ENCODE data around the gene PDCL2.
"Not testable (repeated sequence)": the region's sequence is repeated elsewhere in the genome, so short reads cannot be mapped to it uniquely, and the experiment has no call there.

Gene PDCL2

GRCh38 chr4:55582773-55583172 is 9.3 kb downstream of the PDCL2 start:
- not testable (repeated sequence) for DNase-seq

DNA sequence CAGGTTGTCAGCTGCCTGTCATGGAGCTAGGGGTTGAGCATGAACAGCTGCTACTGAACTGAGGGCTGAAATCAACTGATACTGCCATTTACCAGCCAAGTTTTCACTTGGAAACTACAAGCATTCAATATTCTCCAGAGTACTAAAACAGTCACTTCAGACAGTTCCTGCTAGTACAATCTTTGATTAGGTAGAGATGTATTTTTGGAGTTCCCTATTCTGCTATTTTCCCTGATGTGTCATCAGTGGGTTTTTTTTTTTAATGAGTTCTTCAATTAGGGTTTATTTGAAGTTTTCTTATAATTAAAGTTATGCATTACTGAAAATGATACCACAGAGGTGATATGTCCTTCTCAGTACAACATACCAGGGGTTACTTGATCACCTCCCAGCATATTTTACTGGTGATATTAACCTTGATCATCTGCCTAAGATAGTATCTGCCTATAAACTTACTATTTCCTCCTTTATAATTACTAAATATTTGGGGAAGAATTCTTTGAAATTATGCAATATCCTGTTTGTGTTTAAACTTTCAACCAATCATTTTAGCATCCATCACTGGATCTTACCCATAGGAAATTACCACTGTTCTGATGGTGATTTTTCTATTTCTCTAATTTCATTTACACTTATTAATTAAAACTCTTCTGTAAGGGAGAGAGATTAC is 13.6 kb downstream of the PDCL2 start:
- DNase-seq: no peak

DNA sequence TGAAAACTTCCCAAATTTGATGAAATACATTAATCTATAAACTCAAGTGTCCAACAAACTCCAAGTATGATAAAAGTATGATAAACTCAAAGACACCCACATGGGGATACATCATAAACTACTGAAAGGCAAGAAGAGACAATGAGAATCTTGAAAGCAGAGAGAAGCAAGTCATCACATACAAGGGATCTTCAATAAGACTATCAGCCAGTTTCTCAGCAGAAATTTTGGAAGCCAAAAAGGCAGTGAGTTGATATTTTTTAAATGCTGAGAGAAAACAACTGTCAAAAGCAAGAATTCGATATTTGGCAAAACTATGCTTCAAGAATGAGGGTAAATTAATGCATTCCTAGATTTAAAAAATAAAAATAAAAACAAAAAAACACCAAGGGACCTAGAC is 16.5 kb downstream of the PDCL2 start:
- no peak for DNase-seq

GRCh38 chr4:55574252-55574651 is 17.8 kb downstream of the PDCL2 start:
- DNase-seq: no peak

- no peak for DNase-seq
Observed at GRCh38 chr4:55571806-55572205, 20.2 kb downstream of the PDCL2 start.

- DNase-seq: no peak
Observed at GRCh38 chr4:55568905-55569504, 23.0 kb downstream of the PDCL2 start.

- DNase-seq: no peak
Observed at GRCh38 chr4:55561889-55562288, 30.2 kb downstream of the PDCL2 start.

- no peak for DNase-seq
Observed at GRCh38 chr4:55560096-55560495, 31.9 kb downstream of the PDCL2 start.

DNA sequence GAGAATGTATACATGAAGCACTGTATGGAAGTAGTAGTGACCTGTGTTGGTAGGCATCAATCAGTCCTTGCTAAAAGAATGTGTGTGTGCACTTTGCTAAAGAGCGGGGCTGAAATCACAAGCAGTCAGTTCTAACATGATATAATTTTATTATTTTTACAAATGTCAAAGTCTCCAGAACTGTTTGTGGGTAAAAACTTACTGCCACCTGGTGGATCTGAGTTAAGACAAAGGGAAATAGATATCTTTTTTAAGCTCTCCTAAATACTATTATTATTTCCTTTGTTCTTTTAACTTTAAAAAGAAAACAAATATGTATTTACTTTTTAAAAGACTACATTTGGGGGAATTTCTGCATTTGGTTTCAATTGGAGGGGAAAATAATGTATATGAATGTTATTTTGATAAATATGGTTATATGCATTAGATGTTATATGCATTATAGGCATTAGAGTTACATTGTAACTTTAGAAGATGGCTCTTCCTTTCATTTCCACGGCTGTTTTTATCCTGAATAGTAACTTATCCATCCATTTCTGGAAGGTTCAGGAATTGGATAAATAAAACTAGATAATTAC is 37.5 kb downstream of the PDCL2 start:
- DNase-seq: no peak

DNA sequence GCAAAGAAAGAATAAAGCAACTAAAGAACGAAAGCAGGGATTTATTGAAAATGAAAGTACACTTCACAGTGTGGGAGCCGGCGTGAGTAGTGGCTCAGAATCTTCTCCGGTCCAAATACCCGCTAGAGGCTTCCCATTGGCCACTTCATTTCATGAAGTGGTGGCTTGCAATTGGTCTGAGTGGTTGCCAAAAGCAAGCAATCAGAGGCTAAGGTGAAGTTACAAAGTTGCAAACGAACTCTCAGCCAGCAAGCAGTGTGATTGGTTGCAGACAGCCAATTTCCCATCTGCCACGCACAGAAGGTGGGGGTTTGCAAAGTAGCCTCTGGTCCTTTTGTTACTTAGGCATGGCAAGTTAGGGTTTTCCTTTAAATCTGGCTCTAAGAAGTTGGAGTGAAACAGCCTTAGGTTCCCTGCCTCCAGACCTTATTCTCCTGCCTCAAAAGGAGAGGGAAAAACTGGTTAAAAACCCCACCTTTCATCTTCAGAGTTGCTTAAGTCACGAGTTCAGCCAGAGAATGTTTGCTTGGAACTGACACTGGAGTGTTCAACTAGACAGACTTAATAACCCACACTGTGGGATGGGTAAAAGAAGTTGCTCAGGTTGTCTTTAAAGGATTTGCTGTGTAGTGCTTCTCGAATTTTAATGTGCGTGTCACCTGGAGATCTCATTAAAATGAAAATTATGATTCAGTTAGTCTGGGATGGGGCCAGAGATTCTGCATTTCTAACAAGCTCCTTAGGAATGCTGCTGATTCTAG is 38.4 kb downstream of the PDCL2 start:
- peak; percentile 33 for DNase-seq

DNA sequence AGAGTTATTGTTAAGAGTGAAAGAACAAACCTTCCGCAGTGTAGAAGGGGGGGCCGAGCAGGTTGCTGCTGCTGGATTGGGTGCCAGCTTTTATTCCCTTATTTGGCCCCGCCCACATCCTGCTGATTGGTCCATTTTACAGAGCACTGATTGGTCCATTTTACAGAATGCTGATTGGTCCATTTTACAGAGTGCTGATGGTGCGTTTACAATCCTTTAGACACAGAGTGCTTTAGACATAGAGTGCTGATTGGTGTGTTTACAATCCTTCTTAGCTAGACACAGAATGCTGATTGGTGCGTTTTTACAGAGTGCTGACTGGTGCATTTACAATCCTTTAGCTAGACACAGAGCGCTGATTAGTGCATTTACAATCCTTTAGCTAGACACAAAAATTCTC is 40.1 kb downstream of the PDCL2 start:
- DNase-seq: not testable (repeated sequence)

GRCh38 chr4:55549888-55550287 is 42.2 kb downstream of the PDCL2 start:
- DNase-seq: no peak

- DNase-seq: no peak
Observed at GRCh38 chr4:55547918-55548317, 44.1 kb downstream of the PDCL2 start.

DNA sequence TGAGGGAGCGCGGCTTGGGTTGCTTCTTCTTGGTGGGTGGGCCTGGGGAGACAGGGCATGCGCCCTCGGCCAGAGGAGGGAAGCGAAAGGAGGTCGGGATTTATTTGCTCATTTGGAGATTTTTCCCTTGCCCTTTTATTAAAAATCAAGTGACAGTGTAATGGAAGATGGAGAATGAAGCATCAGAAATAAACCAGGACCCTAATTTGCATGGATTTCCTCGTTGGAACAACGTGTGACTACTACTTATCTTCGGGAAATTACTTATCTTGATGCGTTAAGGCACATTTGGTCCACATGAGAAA is 44.6 kb downstream of the PDCL2 start:
- DNase-seq: no peak

DNA sequence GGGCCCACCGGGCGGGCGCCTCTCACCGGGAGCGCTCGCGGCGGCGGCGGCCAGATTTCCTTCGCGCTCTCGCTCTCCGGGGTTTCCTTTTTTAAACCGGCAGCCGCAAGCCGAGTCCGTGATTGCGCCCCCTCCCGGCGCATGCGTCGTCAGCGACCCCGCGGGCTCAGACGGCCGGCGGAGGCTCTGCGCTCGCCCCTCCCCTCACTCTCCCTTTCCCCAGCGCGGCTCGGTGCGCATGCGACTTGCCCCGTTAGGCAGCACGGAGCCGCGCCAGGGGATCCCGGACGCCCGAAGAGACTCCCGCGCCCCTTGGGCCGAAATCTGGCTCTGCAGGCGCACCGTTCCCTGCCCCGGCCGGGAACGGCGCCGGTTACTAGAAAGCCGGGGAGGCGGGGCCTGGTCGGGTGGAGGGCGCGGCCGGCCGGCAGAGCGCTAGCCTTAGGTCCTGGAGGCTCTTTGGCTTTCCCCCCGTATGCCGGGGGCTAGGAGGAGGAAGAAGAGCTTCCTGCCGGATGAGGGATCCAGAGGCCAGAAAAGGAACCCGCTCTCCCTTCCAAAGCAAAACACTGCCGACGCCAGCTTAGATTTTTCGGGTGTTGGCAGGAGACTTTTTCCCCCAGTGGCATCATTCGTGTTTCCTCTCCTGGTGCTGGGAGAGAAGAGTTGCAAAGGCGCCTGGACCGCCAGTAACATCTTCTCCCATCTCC is 45.1 kb downstream of the PDCL2 start, which contains the start of gene CLOCK:
CLOCK (minus strand) TSS at position 154 of the 710 bp plus-strand sequence. CDS start 64,124 bp downstream, outside the sequence.
- peak; percentile 92 for DNase-seq

GRCh38 chr4:55546506-55546755 is 45.6 kb downstream of the PDCL2 start:
- no peak for DNase-seq

DNA sequence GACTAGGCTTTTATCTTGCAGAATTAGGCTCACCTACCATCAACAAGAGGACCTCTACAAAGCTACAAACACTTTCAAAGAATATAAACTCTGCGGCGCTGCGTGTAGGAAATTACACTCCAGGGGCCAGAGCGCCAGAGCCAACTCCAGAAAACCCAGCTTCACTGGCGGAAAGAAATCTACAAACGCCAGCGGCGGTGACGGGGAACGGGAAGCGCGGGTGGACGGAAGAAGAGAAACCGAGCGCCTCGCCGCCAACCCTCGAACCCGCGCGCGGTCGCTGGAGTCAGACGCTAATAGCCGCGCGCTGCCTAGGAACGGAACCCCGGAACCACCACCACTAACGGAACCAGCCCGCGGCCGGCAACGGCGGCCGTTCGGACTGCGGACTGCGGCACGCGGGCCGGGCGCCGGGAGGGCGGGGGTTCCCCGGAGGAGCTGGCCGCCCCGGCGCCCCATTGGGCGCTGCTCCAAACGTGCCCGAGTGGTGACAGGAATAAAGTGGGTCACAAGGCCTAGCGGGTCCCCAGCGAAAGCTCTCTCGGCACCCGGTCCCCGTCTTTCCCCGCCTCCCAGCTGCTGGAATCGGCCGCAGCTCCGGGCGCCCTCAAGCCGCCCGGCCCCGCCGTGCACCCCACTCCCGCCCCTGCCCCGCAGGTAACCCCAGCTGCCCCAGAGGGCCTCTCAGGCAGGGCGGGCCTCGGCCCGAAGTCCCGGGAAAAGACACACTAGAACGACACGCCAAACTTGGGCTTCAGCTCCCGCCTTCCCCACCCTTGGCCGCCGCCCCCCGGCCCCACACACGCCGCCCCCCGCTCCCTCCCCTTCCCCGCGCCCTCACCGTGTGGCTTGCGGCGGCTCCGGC is 46.2 kb downstream of the PDCL2 start:
- peak; percentile 91 for DNase-seq

- DNase-seq: no peak
Observed at GRCh38 chr4:55545151-55545550, 46.9 kb downstream of the PDCL2 start.

- no peak for DNase-seq
Observed at GRCh38 chr4:55543858-55544257, 48.2 kb downstream of the PDCL2 start.

- no peak for DNase-seq
Observed at GRCh38 chr4:55540271-55540670, 51.8 kb downstream of the PDCL2 start.

DNA sequence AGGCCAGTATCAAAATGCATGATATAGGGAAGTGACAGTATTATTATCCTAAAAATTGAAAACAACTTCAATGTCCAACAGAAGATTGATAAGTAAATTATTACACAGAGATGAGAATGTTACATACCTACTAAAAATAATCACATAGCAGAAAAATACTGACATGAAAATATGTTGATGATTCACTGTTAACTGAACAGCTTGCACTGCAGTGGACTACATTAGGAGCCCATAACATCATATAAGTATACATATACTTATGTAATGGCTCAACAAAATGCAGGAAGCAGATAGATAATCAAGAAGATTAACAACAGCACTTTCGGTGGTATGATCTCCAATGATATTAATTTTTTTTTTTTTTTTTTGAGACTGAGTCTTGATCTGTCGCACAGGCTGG is 52.4 kb downstream of the PDCL2 start:
- no peak for DNase-seq

DNA sequence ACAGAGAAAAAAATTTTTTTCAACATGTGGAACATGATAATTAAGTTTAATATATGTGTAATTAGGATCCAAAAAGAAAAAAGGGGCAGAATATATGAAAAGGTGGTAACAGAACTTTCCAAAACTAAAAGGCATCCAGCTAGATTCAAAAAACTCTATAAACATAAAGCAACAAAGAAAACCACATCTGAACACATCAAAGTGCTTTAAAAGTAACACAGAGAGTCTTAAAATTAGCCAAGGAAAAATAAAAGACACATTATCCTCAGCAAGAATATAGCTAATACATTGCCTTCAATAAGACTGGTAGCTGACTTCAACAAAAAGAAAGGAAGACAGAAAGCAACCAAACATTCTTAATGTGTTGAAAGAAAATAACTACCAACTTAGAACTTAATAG is 53.5 kb downstream of the PDCL2 start:
- no peak for DNase-seq

GRCh38 chr4:55534306-55534705 is 57.7 kb downstream of the PDCL2 start:
- DNase-seq: no peak
